Measurements from ENCODE around the gene PNPLA4.

PNPLA4 gene

DNA sequence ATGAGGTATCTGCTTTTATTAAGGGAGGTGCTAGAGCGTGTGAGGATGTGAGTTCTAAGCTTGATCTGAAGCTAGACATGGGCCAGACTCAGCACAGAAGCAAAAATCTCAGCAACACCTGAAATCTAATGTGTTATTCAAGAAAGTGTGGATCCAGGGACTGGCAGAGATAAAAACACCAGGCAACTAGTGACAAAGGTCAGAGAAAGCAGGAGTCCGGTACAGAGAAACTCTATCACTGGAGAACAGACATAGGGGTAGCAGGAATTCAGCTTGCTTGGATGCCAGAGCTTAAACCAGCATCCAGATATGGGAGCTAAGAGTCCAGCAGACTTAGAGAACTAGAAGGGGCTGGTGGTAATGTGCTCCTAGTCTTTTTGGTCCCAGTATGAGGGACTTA is 50.3 kb downstream of the PNPLA4 start:
- DNase-seq (ENCODE audit: insufficient read length, low spot score) (no peak), FAIRE-seq (no peak)

DNA sequence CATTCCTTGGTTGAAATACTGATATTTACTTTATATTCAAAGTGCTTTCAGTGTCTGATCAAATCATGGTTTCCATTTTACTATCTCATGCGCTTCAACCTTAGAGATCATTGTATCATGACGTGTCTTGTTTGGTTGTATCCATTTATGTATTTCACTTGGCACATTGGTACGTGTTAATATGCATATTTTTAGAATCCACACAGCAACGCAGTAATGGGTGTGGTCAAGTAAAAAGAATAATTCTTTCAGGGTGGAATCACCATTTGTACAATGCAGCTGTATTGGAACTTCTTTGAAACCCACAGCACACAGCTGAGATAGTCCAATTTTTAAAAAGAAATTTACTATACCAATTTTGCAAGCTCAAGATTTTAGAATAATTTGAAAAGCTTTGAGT is 55.2 kb downstream of the PNPLA4 start:
- DNase-seq (ENCODE audit: insufficient read length, low spot score) (no peak), FAIRE-seq (no peak)

DNA sequence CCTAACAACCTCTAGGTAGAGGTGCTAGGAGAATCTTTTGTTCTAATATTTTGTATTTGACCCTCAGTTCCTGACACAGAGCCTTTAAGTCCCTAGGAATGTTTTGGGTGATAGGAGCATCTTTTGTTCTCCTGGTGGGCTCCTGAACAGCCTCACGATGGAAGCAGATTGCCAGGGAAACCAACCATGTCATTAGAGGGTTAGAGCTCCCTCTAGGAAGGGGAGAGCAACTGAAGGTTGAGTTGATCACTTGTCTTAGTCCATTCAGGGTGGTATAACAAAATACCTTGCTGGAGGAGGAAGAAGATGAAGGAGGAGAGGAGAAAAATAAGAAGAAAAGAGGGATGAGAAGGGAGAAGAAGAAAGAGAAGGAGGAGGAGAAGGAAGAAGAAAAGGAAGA is 75.0 kb downstream of the PNPLA4 start:
- FAIRE-seq (no peak), DNase-seq (ENCODE audit: insufficient read length, low spot score) (no peak)

Data from HTR-8/SVneo (cell line).